Cortex of kidney (tissue), 1 donor: ENCODE data around the gene C4orf50.
"Not testable (repeated sequence)": the region's sequence is repeated elsewhere in the genome, so short reads cannot be mapped to it uniquely, and the experiment has no call there.

Experiments
- DNase-seq: peaks from one replicate; lab custom pipeline; 2025; lab: John Stamatoyannopoulos, UW

Gene C4orf50

GRCh38 chr4:5969336-5969735 lies 48.9 kb downstream of the C4orf50 start:
- no peak for DNase-seq

DNA sequence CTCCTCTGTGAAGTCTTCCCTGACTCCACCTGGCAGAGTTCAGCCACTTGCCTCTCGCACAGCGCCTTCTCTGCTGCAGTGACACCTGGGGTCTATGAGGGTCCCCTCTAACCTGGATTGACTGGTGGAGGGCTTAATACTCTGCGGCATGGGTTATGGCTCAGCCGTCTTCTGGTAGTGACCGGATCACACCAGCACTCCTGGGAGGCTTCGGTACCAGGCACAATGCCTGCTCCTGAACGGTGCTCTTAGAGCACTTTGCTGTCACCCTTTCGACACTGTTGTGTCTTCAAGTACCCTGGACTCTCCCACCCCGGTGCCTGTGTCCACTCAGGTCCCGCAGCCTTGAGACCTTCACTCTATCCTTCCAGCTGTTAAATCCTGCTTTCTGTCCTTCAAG lies 50.0 kb downstream of the C4orf50 start:
- no peak for DNase-seq

DNA sequence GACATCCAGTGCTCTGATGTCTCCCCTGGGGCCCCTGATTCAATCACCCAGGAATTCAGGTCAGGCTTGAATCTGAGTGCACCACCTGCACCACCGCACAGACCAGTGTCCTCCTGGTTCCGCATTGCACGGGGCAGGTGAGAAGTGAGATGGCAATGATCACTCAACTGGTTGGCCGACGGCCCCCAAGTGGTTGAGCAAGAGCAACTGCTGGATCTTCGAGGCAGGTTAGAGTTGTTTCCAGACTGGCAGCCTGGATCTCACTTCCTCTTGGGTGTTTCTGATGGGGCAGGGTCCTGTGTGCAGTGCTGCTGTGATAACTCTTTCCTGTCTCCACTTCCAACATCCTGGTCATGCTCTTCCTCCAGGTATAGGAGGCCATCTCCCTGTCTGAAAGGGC lies 50.4 kb downstream of the C4orf50 start:
- no peak for DNase-seq

GRCh38 chr4:5965225-5965624 lies 53.0 kb downstream of the C4orf50 start:
- no peak for DNase-seq

DNA sequence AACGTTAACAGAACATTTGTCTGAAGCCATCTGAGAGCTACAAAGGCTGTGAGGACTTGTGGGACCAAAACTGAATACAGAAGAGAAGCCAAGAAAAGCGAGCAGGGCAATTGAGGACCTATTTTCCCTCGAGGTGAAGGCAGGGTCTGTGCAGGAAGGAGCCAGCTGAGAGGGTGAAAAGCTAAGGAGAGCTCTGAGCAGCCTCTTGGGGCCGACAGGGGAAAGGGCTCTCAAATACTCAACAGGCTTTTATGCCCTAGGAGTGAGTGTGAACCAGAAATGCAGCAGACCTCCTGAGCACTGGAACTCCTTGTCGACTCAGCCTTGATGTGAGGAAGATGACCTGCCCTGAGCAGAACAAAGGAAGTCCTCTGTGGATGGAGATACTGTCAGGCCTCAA lies 54.2 kb downstream of the C4orf50 start:
- DNase-seq = no peak

DNA sequence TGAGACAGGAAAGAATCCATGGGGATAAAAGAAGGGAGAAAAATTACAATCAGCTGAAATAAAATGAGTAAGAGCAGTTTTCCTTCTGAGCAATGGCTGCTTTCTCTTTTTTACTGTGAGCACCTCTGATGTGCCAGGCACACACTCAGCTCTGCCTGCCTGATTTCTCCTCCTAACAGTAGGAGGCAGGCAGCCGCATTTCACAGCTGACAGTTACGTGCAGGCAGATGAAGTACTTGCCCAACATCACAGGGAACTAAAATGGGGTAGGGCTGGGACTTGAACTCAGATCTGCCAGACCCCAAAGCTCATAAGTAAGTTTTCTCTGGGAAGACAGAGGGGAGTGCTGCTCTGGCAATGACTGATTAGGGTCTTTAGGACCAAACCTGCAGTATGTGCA lies 54.6 kb downstream of the C4orf50 start:
- DNase-seq = no peak

- no peak for DNase-seq
Measured at GRCh38 chr4:5962416-5962815, 55.8 kb downstream of the C4orf50 start.

GRCh38 chr4:5960252-5960880 lies 57.9 kb downstream of the C4orf50 start:
- no peak for DNase-seq

- no peak for DNase-seq
Measured at GRCh38 chr4:5959211-5959982, 58.8 kb downstream of the C4orf50 start.

DNA sequence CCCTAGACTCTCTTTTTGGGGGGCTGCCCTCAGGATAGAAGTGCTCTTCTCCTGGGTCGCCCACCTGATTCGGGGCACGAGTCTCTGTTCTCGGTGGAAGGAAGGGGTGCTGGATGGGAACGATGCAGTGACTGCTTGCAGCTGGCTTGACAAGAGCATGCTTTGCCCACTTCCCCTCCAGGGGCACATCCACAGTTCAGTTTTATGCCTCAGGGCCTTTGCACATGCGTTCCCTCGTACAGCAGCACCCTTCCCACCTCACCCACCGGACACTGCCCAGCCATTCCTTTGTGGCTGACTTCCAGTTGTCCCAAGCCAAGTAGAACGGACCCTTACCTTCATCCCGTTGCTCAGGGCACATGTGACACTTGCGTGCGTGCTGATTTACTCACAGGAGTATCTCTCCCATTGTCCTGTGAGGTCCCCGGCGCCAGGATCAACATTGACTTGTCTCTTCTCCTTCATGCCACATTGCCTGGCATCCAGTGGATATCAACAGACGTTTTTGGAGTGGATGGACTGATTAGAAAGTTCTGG lies 60.0 kb downstream of the C4orf50 start:
- DNase-seq = no peak

DNA sequence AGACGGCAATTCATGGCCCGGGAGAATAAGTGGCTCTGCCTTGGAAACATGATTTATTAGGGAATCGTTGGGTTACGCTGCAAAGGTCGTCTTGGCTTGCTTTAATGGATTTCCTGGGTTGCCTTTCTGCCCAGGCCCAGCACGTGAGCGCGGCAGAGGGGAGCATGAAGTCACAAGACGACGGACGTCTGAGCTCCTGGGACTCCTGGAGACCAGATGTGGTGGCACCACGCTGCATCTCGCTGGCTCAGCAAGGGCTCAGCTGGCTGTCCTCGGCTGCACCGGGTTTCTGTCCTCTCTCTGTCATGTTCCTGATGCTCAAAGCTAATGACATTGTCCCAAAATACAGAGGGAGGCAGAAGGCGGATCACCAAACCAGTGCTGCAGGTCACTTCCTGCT lies 61.2 kb downstream of the C4orf50 start:
- no peak for DNase-seq

DNA sequence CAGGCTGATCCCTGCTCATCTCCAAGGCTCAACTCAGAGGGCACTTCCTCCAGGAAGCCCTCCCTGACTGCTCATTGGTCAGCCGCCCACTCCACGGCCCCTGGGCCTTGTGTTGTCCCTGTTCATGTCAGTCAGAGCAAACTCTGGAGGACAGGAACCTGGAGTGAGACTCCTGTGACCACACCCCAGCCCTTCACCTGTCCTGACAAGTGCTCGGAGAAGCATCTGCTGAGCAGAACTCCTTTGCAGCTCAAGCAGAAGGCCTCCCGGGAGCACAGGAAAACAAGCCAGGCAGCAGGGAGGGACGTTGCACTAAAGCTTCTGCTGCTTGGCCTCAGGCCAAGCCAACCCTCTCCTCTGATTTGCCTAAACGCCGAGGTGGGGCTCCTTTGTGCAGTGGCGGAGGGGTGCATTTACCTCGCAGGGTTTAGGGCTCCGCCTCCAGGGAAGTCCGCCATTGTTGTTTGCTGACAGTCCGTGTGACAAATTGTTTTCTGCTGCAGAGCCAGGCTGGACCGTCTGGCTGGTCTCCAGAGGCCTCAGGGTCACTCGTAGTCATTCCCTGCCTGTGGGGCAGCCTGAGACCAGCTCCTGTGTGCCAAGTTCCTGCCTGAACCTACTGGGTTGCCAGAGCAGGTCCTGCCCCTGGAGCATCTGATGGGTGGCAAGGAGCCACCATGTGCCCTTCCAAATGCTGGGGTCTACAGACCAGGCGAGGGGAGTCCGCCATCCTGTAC lies 61.8 kb downstream of the C4orf50 start:
- DNase-seq = no peak

DNA sequence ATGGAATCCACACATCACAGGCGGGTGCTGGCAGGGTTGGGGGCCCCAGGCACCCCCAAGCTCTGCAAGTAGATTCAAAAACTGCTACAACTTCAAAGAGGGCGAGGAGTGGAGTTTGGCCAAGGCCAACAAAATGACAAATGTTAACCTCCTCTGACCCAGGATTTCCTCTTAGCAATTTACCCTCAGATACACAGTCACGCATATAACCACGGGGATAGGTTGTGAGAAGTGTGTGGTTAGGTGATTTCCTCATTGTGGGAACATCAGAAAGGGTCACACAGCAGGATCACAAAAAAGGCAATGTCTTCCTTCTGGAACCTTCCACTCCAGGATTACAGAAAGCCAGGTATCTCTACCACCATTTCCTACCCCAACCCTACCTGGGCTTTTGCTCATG lies 62.4 kb downstream of the C4orf50 start:
- no peak for DNase-seq

- DNase-seq = no peak
Measured at GRCh38 chr4:5955201-5955821, 62.9 kb downstream of the C4orf50 start.

GRCh38 chr4:5954056-5954760 lies 64.0 kb downstream of the C4orf50 start:
- DNase-seq = no peak

DNA sequence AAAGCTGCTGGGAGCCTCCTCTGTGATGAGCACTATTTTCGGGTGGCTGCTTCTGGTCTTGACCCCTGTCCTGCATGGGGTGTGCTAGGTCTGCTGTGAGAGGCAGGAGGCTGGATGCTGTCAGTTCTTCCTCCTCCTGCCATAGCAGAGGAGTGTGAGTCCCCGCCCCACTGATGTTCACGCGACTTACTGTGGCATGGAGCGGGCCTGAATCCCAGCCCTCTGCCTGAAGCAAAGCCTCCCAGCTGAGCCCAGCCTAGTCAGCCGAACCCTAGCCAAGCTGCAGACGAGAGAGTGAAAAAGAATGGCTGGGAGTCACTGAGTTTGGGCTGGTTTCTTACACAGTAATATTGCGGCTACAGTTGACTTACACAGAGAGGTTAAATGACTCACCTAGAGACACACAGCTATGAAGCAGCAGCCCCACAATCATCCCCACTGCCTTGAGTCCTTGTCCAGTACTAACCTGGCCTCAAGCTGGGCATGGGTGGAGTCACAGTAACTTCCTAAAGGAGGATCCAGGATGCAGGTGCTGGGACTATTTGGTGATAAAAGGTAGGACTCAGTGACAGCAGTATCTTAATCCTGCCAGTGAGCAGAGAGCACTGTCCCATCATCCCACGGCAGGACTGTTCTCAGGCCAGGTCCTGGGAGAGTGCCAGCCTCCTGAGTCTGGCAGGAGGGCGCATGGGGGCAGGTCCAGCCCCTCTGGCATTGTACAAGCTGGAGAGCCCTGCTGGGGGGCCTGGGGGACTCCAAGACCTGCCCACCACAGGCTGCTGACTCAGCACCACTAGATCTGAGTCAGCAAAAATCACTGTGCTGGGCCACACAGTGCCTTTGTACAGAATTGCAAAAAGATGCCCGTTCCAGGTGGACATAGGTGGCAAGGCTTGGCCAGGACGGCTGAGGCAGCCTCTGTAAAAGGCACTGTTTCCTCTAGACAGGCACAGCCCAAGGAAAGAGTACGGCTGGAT lies 65.0 kb downstream of the C4orf50 start:
- no peak for DNase-seq

GRCh38 chr4:5952286-5952974 lies 65.8 kb downstream of the C4orf50 start:
- DNase-seq = no peak

DNA sequence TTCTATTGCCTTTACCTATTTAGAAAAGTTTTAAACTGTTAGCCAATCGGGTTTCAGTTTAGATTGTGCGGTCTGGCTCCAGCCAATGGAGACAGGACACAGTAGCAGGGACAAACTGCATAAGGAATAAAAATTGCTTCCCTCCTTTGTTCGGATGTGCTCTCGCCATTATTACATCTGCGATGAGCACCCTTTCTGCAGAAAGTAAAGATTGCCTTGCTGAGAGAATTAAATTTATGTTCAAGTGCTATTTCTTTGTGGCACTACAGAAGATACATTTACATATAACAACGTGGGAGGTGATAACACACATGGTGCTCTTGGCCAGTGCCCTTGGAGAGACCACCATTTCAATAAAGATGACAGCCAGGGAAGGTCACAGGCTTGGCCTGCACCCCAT lies 71.6 kb downstream of the C4orf50 start:
- not testable (repeated sequence) for DNase-seq

GRCh38 chr4:5945936-5946335 lies 72.3 kb downstream of the C4orf50 start:
- no peak for DNase-seq

- DNase-seq = no peak
Measured at GRCh38 chr4:5945171-5945570, 73.1 kb downstream of the C4orf50 start.
